H9 (cell line): ENCODE results near the gene GFY. TPM values are rescaled to one million over a fixed set of nuclear protein-coding genes. Genes with fewer than 3 reads are reported as not detected.

ENCODE experiments used
- DNase-seq: peaks from one replicate; pipeline ENCODE4 v3.0.0-alpha.2; 2017
- H2AFZ ChIP-seq: one replicate; pipeline ENCODE4 v1.6.1; 2013; ENCODE audit warnings: mild to moderate bottlenecking, low read length, control low read depth, moderate library complexity
- H2AK5ac ChIP-seq: 2 replicates; pipeline ENCODE4 v1.6.1; 2013; ENCODE audit warnings: low read length, control low read depth, mixed read lengths; ENCODE audit not compliant: insufficient read length
- H2BK120ac ChIP-seq: one replicate; pipeline ENCODE4 v1.6.1; 2013; ENCODE audit warnings: low read depth, mild to moderate bottlenecking, low read length, control low read depth, inconsistent platforms; ENCODE audit not compliant: poor library complexity, severe bottlenecking
- H2BK12ac ChIP-seq: 2 replicates; pipeline ENCODE4 v1.6.1; 2013; ENCODE audit warnings: low read length, control low read depth, mixed read lengths, low read depth; ENCODE audit not compliant: insufficient read length
- H2BK15ac ChIP-seq: 2 replicates; pipeline ENCODE4 v1.6.1; 2013; ENCODE audit warnings: low read depth, low read length, control low read depth
- H2BK20ac ChIP-seq: one replicate; pipeline ENCODE4 v1.6.1; 2013; ENCODE audit warnings: low read depth, mild to moderate bottlenecking, low read length, control low read depth, inconsistent platforms; ENCODE audit not compliant: poor library complexity, severe bottlenecking
- H2BK5ac ChIP-seq: 2 replicates; pipeline ENCODE4 v1.6.1; 2013; ENCODE audit warnings: low read length, control low read depth, mixed read lengths; ENCODE audit not compliant: insufficient read length
- H3K14ac ChIP-seq: 2 replicates; pipeline ENCODE4 v1.6.1; 2013; ENCODE audit warnings: low read length, control low read depth; ENCODE audit not compliant: insufficient read depth
- H3K18ac ChIP-seq: 2 replicates; pipeline ENCODE4 v1.6.1; 2013; ENCODE audit warnings: low read depth, mild to moderate bottlenecking, mixed read lengths, low read length, control low read depth; ENCODE audit not compliant: insufficient read length
- H3K23ac ChIP-seq: 2 replicates; pipeline ENCODE4 v1.6.1; 2013; ENCODE audit warnings: low read length, control low read depth, mixed read lengths, low read depth; ENCODE audit not compliant: insufficient read length
- H3K23me2 ChIP-seq: 2 replicates; pipeline ENCODE4 v1.6.1; 2013; ENCODE audit warnings: low read depth, mild to moderate bottlenecking, mixed read lengths, low read length, control low read depth; ENCODE audit not compliant: insufficient read length, poor library complexity, severe bottlenecking
- H3K27ac ChIP-seq: 2 replicates; pipeline ENCODE4 v1.5.1; 2013; ENCODE audit warnings: low read length, control low read depth, mixed read lengths, low read depth; ENCODE audit not compliant: insufficient read length
- H3K27me3 ChIP-seq: 2 replicates; pipeline ENCODE4 v1.6.1; 2013; ENCODE audit warnings: low read length, control low read depth, inconsistent platforms; ENCODE audit not compliant: insufficient read depth
- H3K4ac ChIP-seq: 2 replicates; pipeline ENCODE4 v1.6.1; 2013; ENCODE audit warnings: low read depth, mild to moderate bottlenecking, control low read depth, inconsistent platforms, low read length, moderate library complexity
- H3K4me1 ChIP-seq: 2 replicates; pipeline ENCODE4 v1.6.1; 2013; ENCODE audit warnings: low read length, control low read depth, inconsistent platforms; ENCODE audit not compliant: insufficient read depth
- H3K4me2 ChIP-seq: 2 replicates; pipeline ENCODE4 v1.6.1; 2013; ENCODE audit warnings: low read length, control low read depth, mixed read lengths; ENCODE audit not compliant: insufficient read length, insufficient read depth
- H3K56ac ChIP-seq: 2 replicates; pipeline ENCODE4 v1.6.1; 2013; ENCODE audit warnings: low read depth, mild to moderate bottlenecking, mixed read lengths, low read length, control low read depth; ENCODE audit not compliant: insufficient read length
- H3K79me1 ChIP-seq: 2 replicates; pipeline ENCODE4 v1.6.1; 2013; ENCODE audit warnings: low read depth, mild to moderate bottlenecking, moderate library complexity, low read length, control low read depth, inconsistent platforms; ENCODE audit not compliant: insufficient read depth, poor library complexity, severe bottlenecking
- H3K79me2 ChIP-seq: 2 replicates; pipeline ENCODE4 v1.6.1; 2013; ENCODE audit warnings: low read length, control low read depth, inconsistent platforms; ENCODE audit not compliant: insufficient read depth
- H3K9ac ChIP-seq: 2 replicates; pipeline ENCODE4 v1.6.1; 2013; ENCODE audit warnings: low read length, control low read depth, mixed read lengths; ENCODE audit not compliant: insufficient read length; ENCODE audit errors: extremely low read depth
- H3K9me3 ChIP-seq: one replicate; pipeline ENCODE4 v1.6.1; 2013; ENCODE audit warnings: low read depth, low read length, inconsistent platforms; ENCODE audit not compliant: control insufficient read depth
- H3T11ph ChIP-seq: one replicate; pipeline ENCODE4 v1.6.1; 2013; ENCODE audit warnings: mild to moderate bottlenecking, low read length, control low read depth, inconsistent platforms
- H4K20me1 ChIP-seq: one replicate; pipeline ENCODE4 v1.6.1; 2013; ENCODE audit not compliant: control insufficient read depth, insufficient read length, insufficient read depth
- H4K5ac ChIP-seq: 2 replicates; pipeline ENCODE4 v1.6.1; 2013; ENCODE audit warnings: low read depth, mild to moderate bottlenecking, mixed read lengths, low read length, control low read depth; ENCODE audit not compliant: insufficient read length
- H4K8ac ChIP-seq: replicated peaks from 2 replicates; pipeline ENCODE4 v1.6.1; 2013; ENCODE audit warnings: low read length, control low read depth, mixed read lengths, low read depth; ENCODE audit not compliant: insufficient read length
- H4K91ac ChIP-seq: 2 replicates; pipeline ENCODE4 v1.6.1; 2013; ENCODE audit warnings: low read depth, mild to moderate bottlenecking, moderate library complexity, mixed read lengths, low read length, control low read depth; ENCODE audit not compliant: insufficient read length
- H3K27ac Mint-ChIP-seq, 3 experiments: 2 replicates in 2 of 3; 3 replicates in 1 of 3; pipeline ENCODE4 v1.8.0; 2020 to 2021; ENCODE audit warnings: mixed read lengths in 3 of 3, mild to moderate bottlenecking in 1 of 3, moderate library complexity in 1 of 3
- H3K27me3 Mint-ChIP-seq: 2 replicates; pipeline ENCODE4 v1.8.0; 2021; ENCODE audit warnings: low read depth, mild to moderate bottlenecking, moderate library complexity, mixed read lengths
- H3K36me3 Mint-ChIP-seq, 3 experiments: 2 replicates in 2 of 3; 3 replicates in 1 of 3; pipeline ENCODE4 v1.8.0; 2020 to 2021; ENCODE audit warnings: low read depth in 3 of 3, mixed read lengths in 3 of 3; ENCODE audit not compliant: insufficient read depth in 1 of 3
- H3K4me1 Mint-ChIP-seq, 2 experiments: 2 replicates each; pipeline ENCODE4 v1.8.0; 2020; ENCODE audit warnings: mixed read lengths in 2 of 2
- H3K4me3 Mint-ChIP-seq, 2 experiments: 2 replicates in 1 of 2; 3 replicates in 1 of 2; pipeline ENCODE4 v1.8.0; 2020 to 2021; ENCODE audit warnings: mild to moderate bottlenecking in 2 of 2, mixed read lengths in 2 of 2, moderate library complexity in 1 of 2
- H3K9me3 Mint-ChIP-seq, 2 experiments: 2 replicates in 1 of 2; 3 replicates in 1 of 2; pipeline ENCODE4 v1.8.0; 2020; ENCODE audit warnings: mild to moderate bottlenecking in 2 of 2, mixed read lengths in 2 of 2, moderate library complexity in 1 of 2
- CTCF ChIP-seq: fragments of 200-600 bp; sonication (generic); conservative IDR thresholded peaks from 3 replicates; pipeline ENCODE4 v1.8.0; 2021; ENCODE audit warnings: antibody characterized with exemption, mild to moderate bottlenecking
- WGBS: extraction: QIAGEN DNeasy Blood & Tissue Kit; methylation state at CpG from one replicate; pipeline ENCODE4 v1.1.7; 2013; ENCODE audit warnings: missing lambda C conversion rate, low lambda C conversion rate, mixed read lengths; ENCODE audit not compliant: insufficient read length; ENCODE audit errors: extremely low coverage; 5-methylcytosine and 5-hydroxymethylcytosine counted together
- total RNA-seq: library from RNA; stranded (reverse); gene quantifications from 2 replicates; pipeline ENCODE4 v1.2.1, GENCODE V29; 2021

The GFY gene
- total RNA-seq, 1 experiment from 2014 or later = 1.3 TPM

GRCh38 chr19:49423071-49423984, 1.9 kb upstream of the GFY start, which contains the start of gene PTH2:
PTH2 (minus strand) TSS chr19:49423441; CDS start chr19:49423339, 102 bp downstream.
- Histone ChIP-seq H2AK5ac (no peak within 1 kb of the TSS), H3T11ph (no peak within 1 kb of the TSS), H2BK20ac (no peak within 1 kb of the TSS), H4K20me1 (no peaks in the 10 kb centered on the region), H3K56ac (no peak within 1 kb of the TSS), H3K14ac (no peak within 1 kb of the TSS), H3K27ac (no peak within 1 kb of the TSS), H4K8ac (no peak within 1 kb of the TSS), H2BK12ac (no peak within 1 kb of the TSS), H3K79me2 (no peaks in the 10 kb centered on the region), H3K9ac (no peak within 1 kb of the TSS), H4K91ac (no peak within 1 kb of the TSS), H3K79me1 (no peaks in the 10 kb centered on the region), H3K9me3 (no peaks in the 10 kb centered on the region), H3K27me3 (peaks cover 32% of the 10 kb centered on the region; the same call in 1 of the 2 replicates), H3K18ac (peak within 1 kb of the TSS; percentile 27), H2BK5ac (no peak within 1 kb of the TSS), H4K5ac (no peak within 1 kb of the TSS), H3K4me2 (peak within 1 kb of the TSS; percentile 84), H3K23me2 (peaks cover 18% of the 10 kb centered on the region), H3K4ac (no peak within 1 kb of the TSS), H2BK120ac (no peak within 1 kb of the TSS), H3K23ac (no peak within 1 kb of the TSS), H2AFZ (no peak within 1 kb of the TSS), H2BK15ac (no peak within 1 kb of the TSS), H3K4me1 (peaks cover 2% of the 10 kb centered on the region)
- peaks cover 65 to 74% of the 10 kb centered on the region in 2 experiments for H3K4me1 Mint-ChIP-seq
- peak within 1 kb of the TSS; percentile 48 to 75 for H3K4me3 Mint-ChIP-seq
- H3K9me3 Mint-ChIP-seq = peaks cover 0 to 9% of the 10 kb centered on the region in 2 experiments; a peak in 2 of 5 replicates
- TF ChIP-seq CTCF = no peak
- no peak within 1 kb of the TSS for H3K27ac Mint-ChIP-seq
- DNase-seq = no peak
- no peaks in the 10 kb centered on the region; a peak in 2 of 7 replicates for H3K36me3 Mint-ChIP-seq
- no CpG with 5 or more reads among the region's 42 CpGs for WGBS
- H3K27me3 Mint-ChIP-seq = peaks cover 80% of the 10 kb centered on the region
